RWPE1 (cell line): ENCODE data around the gene EIF3D.
"Not testable (repeated sequence)": the region's sequence is repeated elsewhere in the genome, so short reads cannot be mapped to it uniquely, and the experiment has no call there.

Source experiments
- CTCF ChIA-PET: fragments of 350-600 bp; sonication (Branson Sonifier 250); formaldehyde crosslinking; extraction: SDS; loops from one replicate; lab custom pipeline; 2021; lab: Yijun Ruan, JAX
- POLR2A ChIA-PET: fragments of 400-600 bp; formaldehyde crosslinking; extraction: SDS; loops from one replicate; lab custom pipeline; 2020; ENCODE audit warnings: antibody characterized with exemption; ENCODE audit not compliant: low non-redundant PET; lab: Yijun Ruan, JAX
- DNase-seq: peaks from one replicate; pipeline ENCODE4 v3.0.0; 2012; ENCODE audit warnings: low spot score
- H3K27ac ChIP-seq: fragments of 450-650 bp; 2 replicates; pipeline ENCODE4 v1.5.1; 2017
- TF ChIP-seq, protein P1 (sequence below): fragments of 450-650 bp; conservative IDR thresholded peaks from 2 replicates; pipeline ENCODE4 v1.5.1; 2017; ENCODE audit warnings: low read depth, mild to moderate bottlenecking

EIF3D gene

DNA sequence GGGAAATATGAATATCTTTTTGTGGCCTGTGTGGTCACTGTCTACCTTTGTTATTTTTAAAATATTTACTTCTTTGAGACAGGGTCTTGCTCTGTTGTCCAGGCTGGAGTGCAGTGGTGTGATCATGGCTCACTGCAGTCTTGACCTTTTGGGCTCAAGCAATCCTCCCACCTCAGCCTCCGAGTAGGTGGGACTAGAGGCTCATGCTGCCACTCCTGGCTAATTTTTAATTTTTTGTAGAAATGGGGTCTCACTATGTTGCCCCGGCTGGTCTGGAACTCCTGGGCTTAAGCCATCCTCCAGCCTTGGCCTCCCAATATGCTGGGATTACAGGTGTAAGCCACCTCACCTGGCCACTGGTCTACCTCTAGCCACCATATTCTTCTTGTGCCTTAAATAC is 3.5 kb upstream of the EIF3D start:
- CTCF ChIA-PET, result no interaction called here
- H3K27ac ChIP-seq, result no peak overlapping the region
- TF ChIP-seq, protein P1, sequence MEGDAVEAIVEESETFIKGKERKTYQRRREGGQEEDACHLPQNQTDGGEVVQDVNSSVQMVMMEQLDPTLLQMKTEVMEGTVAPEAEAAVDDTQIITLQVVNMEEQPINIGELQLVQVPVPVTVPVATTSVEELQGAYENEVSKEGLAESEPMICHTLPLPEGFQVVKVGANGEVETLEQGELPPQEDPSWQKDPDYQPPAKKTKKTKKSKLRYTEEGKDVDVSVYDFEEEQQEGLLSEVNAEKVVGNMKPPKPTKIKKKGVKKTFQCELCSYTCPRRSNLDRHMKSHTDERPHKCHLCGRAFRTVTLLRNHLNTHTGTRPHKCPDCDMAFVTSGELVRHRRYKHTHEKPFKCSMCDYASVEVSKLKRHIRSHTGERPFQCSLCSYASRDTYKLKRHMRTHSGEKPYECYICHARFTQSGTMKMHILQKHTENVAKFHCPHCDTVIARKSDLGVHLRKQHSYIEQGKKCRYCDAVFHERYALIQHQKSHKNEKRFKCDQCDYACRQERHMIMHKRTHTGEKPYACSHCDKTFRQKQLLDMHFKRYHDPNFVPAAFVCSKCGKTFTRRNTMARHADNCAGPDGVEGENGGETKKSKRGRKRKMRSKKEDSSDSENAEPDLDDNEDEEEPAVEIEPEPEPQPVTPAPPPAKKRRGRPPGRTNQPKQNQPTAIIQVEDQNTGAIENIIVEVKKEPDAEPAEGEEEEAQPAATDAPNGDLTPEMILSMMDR, result no peak
- DNase-seq, result no peak
- POLR2A ChIA-PET, result interaction anchor here (0.6 kb wide), 1 partner anchor 98 kb away, joined by 4 read pairs; no protein-coding TSS in a partner anchor

DNA sequence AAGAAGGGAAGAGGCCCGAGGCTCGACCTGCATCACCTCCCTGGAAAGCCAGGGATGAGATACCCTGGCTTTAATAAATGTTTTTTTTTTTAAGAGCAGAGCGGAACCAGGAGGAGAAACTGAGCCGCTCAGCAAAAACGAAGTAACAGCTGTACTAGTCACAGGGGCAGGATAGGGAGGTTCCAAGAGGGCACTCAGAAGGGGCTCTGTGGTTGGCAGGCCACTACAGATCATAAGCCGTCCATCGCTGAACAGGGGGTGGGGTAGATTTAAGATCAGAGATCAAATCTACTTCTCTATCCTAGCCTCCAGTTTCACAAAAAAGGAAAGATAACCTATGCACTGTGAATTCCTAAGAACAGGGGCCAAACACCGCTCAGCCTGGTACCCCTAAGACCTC is 625 bp downstream of the EIF3D start:
- TF ChIP-seq, protein P1, result no peak
- no peak for DNase-seq
- CTCF ChIA-PET, result no interaction called here
- peak overlapping the region; percentile 94 for H3K27ac ChIP-seq
- POLR2A ChIA-PET, result no interaction called here

DNA sequence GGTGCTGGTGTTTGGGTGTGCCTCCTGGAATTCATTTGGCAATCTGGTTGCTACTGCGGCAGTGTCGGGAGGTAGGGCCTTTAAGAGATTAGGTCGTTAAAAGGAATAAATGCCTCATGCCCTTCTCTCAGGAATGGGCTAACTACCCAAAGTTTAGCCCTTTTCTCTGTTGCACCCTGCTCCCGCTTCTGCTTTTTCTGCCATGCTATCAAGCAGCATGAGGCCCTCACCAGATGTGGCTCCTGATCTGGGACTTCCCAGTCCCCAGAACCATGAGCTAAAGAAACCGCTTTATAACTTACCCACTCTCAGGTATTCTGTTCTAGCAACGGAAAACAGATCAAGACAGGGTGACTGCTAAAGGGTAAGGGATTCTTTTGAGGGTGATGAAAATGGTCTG is 6.3 kb downstream of the EIF3D start:
- no peak overlapping the region for H3K27ac ChIP-seq
- TF ChIP-seq, protein P1, result no peak
- DNase-seq, result no peak
- CTCF ChIA-PET, result no interaction called here
- POLR2A ChIA-PET, result no interaction called here

DNA sequence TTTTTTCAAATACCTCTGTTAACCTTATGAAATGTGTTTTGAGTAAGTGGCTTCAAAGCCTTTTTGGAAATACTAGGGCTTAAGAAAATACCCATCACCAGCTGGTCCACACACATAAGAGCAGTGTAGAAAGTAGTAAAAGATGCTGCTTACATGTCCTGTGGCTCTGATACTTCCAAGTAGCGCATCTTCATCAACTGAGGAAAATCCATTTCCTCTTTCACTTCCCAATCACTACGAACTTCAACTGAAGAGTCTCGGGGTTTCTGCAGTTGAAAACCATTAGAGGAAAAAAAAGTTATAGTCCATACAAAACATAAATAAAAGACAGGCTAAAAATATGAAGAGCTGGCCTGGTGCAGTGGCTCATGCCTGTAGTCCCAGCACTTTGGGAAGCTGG is 8.5 kb downstream of the EIF3D start:
- CTCF ChIA-PET, result no interaction called here
- DNase-seq, result no peak
- H3K27ac ChIP-seq, result peak overlapping the region; percentile 23; the same call in 1 of the 2 replicates
- POLR2A ChIA-PET, result interaction anchor here (0.6 kb wide), 1 partner anchor 10 kb away, joined by 5 read pairs; no protein-coding TSS in a partner anchor
- TF ChIP-seq, protein P1, result no peak

DNA sequence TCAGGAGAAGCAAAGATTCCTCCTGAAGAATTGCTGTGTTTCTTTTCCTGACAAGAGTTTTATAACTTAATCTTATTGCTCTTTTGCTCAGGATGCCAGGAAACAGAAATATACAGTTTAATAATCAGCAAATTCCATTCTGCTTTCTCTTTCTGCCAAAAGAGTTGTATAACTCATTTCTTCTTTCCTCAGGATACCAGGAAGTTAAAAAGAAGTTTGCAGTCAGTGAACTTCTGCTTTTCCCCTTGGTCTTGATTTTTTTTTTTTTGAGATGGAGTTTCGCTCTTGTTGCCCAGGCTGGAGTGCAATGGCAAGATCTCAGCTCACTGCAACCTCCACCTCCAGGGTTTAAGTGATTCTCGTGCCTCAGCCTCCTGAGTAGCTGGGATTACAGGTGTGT is 9.1 kb downstream of the EIF3D start:
- POLR2A ChIA-PET, DNase-seq, H3K27ac ChIP-seq, CTCF ChIA-PET: not testable (repeated sequence)

DNA sequence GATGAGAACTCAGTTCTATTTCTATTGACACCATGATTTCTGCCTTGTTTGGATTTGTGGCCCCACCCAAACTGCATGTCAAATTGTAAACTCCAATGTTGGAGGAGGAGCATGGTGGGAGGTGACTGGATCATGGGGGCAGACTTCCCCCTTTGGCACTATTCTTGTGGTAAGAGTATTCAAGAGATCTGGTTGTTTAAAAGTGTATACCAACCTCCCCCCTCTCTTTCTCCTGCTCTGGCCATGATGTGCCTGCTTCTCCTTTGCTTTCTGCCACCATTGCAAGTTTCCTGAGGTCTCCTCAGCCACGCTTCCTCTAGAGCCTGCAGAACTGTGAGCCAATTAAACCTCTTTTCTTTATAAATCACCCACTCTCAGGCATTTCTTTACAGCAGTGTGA is 14.2 kb downstream of the EIF3D start:
- CTCF ChIA-PET, result no interaction called here
- POLR2A ChIA-PET, result no interaction called here
- TF ChIP-seq, protein P1, result no peak
- H3K27ac ChIP-seq, result no peak overlapping the region
- DNase-seq, result no peak

DNA sequence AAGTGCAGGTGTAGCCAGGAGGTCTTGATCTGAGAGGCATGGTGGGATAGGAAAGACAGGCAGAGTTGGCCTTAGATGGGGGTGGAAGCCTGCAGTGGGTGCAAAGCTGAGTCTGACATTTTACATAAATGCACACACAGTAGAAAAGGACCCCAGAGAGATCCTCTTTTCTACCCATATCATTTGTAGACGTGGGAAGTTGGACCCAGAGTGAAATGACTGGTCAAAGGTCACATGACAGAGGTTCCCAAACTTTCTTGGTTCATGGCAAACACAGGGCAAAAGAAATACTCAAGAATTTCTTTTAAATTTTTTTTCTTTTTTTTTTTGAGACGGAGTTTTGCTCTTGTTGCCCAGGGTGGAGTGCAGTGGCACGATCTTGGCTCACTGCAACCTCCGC is 16.0 kb downstream of the EIF3D start:
- ChIA-PET CTCF (no interaction called here), POLR2A (no interaction called here)
- TF ChIP-seq, protein P1, result no peak
- H3K27ac ChIP-seq, result no peak overlapping the region
- no peak for DNase-seq
